KOPT-K1 (cell line): ENCODE results near the gene SLC35E4.
"Not testable (repeated sequence)": the region's sequence is repeated elsewhere in the genome, so short reads cannot be mapped to it uniquely, and the experiment has no call there.

ENCODE experiments used
- H3K27ac ChIP-seq: fragments of 200-600 bp; sonication (generic); 2 replicates; pipeline ENCODE4 v1.5.1; 2016; ENCODE audit warnings: antibody characterized with exemption, mild to moderate bottlenecking, low read depth, low read length; ENCODE audit not compliant: poor library complexity, severe bottlenecking
- H3K36me3 ChIP-seq: fragments of 200-600 bp; sonication (generic); 2 replicates; pipeline ENCODE4 v1.5.1; 2017; ENCODE audit warnings: antibody characterized with exemption, mild to moderate bottlenecking, low read length, moderate library complexity; ENCODE audit not compliant: insufficient read depth
- H3K9me3 ChIP-seq: fragments of 200-600 bp; sonication (generic); 2 replicates; pipeline ENCODE4 v1.5.1; 2017; ENCODE audit warnings: antibody characterized with exemption, low read length, mild to moderate bottlenecking; ENCODE audit not compliant: insufficient read depth, poor library complexity, severe bottlenecking

Gene SLC35E4

GRCh38 chr22:30631469-30631868 lies 4.1 kb upstream of the SLC35E4 start:
- H3K27ac ChIP-seq, H3K9me3 ChIP-seq, H3K36me3 ChIP-seq: not testable (repeated sequence)

- H3K9me3 ChIP-seq, result no peaks in the 10 kb centered on the region
- H3K36me3 ChIP-seq, result no peaks in the 10 kb centered on the region
- H3K27ac ChIP-seq, result no peak overlapping the region
Observed at GRCh38 chr22:30634471-30635233, 929 bp upstream of the SLC35E4 start.

GRCh38 chr22:30636226-30637077 lies 871 bp downstream of the SLC35E4 start:
- Histone ChIP-seq H3K9me3 (no peaks in the 10 kb centered on the region), H3K27ac (no peak overlapping the region), H3K36me3 (no peaks in the 10 kb centered on the region)

GRCh38 chr22:30637701-30638114 lies 2.1 kb downstream of the SLC35E4 start:
- Histone ChIP-seq H3K36me3 (no peaks in the 10 kb centered on the region), H3K9me3 (no peaks in the 10 kb centered on the region), H3K27ac (no peak overlapping the region)

- no peaks in the 10 kb centered on the region for H3K36me3 ChIP-seq
- H3K9me3 ChIP-seq, result no peaks in the 10 kb centered on the region
- H3K27ac ChIP-seq, result no peak overlapping the region
Observed at GRCh38 chr22:30640361-30640760, 4.8 kb downstream of the SLC35E4 start.

GRCh38 chr22:30640839-30641430 lies 5.4 kb downstream of the SLC35E4 start:
- no peaks in the 10 kb centered on the region for H3K36me3 ChIP-seq

GRCh38 chr22:30643055-30643875 lies 7.7 kb downstream of the SLC35E4 start:
- Histone ChIP-seq H3K9me3 (no peaks in the 10 kb centered on the region), H3K36me3 (no peaks in the 10 kb centered on the region), H3K27ac (no peak overlapping the region)

More at GRCh38 chr22:30640839-30641430, 5.4 kb downstream of the SLC35E4 start:
- H3K9me3 ChIP-seq, result no peaks in the 10 kb centered on the region
- no peak overlapping the region for H3K27ac ChIP-seq

GRCh38 chr22:30646518-30647160 lies 11.1 kb downstream of the SLC35E4 start:
- H3K9me3 ChIP-seq, result no peaks in the 10 kb centered on the region
- H3K27ac ChIP-seq, result no peak overlapping the region
- H3K36me3 ChIP-seq, result no peaks in the 10 kb centered on the region

GRCh38 chr22:30647536-30647935 lies 12.0 kb downstream of the SLC35E4 start:
- Histone ChIP-seq H3K36me3 (no peaks in the 10 kb centered on the region), H3K27ac (no peak overlapping the region)

GRCh38 chr22:30648825-30649224 lies 13.2 kb downstream of the SLC35E4 start:
- no peaks in the 10 kb centered on the region for H3K36me3 ChIP-seq
- no peak overlapping the region for H3K27ac ChIP-seq
- H3K9me3 ChIP-seq, result no peaks in the 10 kb centered on the region

More at GRCh38 chr22:30647536-30647935, 12.0 kb downstream of the SLC35E4 start:
- no peaks in the 10 kb centered on the region for H3K9me3 ChIP-seq

GRCh38 chr22:30649430-30650007 lies 13.9 kb downstream of the SLC35E4 start:
- H3K27ac ChIP-seq, result no peak overlapping the region

GRCh38 chr22:30650508-30651116 lies 15.0 kb downstream of the SLC35E4 start:
- Histone ChIP-seq H3K36me3 (no peaks in the 10 kb centered on the region), H3K27ac (no peak overlapping the region), H3K9me3 (no peaks in the 10 kb centered on the region)

More at GRCh38 chr22:30649430-30650007, 13.9 kb downstream of the SLC35E4 start:
- Histone ChIP-seq H3K36me3 (no peaks in the 10 kb centered on the region), H3K9me3 (no peaks in the 10 kb centered on the region)

- Histone ChIP-seq H3K9me3 (no peaks in the 10 kb centered on the region), H3K27ac (no peak overlapping the region), H3K36me3 (no peaks in the 10 kb centered on the region)
Observed at GRCh38 chr22:30652852-30653251, 17.3 kb downstream of the SLC35E4 start.
